HFF-Myc (cell line): Measurements from ENCODE around the gene KRTAP5-8.
"Not testable (repeated sequence)": the region's sequence is repeated elsewhere in the genome, so short reads cannot be mapped to it uniquely, and the experiment has no call there.

ENCODE experiments used
- DNase-seq: peaks from one replicate; pipeline ENCODE4 v3.0.0-alpha.2; 2011; ENCODE audit warnings: low read depth; ENCODE audit errors: extremely low read depth
- H3K4me3 ChIP-seq: replicated peaks from 2 replicates; pipeline ENCODE4 v1.5.1; 2011; ENCODE audit warnings: low read depth, mild to moderate bottlenecking, control low read depth, low read length
- TF ChIP-seq, protein P1 (sequence below): IDR thresholded peaks from 2 replicates; pipeline ENCODE4 v1.5.1; 2012; ENCODE audit warnings: mild to moderate bottlenecking, low read depth, low read length, control low read depth; ENCODE audit errors: missing control alignments

KRTAP5-8 gene

DNA sequence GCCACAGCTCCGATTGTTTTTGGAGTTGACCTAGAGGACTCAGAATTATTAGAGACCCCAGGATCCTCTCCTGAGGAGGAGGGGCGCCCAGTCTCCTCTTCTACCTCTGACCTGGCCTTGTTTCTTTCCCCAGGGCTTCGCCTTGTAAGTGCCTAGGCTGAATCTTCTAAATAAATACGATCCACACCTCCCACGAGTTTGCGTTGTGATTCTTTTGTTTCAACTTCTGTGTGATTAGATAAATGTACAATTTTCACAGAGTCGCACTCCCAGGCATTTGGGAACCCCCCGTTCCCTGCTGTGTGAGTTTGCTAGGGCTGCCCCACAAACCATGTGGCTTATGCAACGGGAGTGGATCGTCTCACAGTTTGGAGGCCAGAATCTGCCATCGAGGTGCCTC is 1.2 kb downstream of the KRTAP5-8 start:
- H3K4me3 ChIP-seq = no peak overlapping the region
- no peak for DNase-seq
- TF ChIP-seq, protein P1, sequence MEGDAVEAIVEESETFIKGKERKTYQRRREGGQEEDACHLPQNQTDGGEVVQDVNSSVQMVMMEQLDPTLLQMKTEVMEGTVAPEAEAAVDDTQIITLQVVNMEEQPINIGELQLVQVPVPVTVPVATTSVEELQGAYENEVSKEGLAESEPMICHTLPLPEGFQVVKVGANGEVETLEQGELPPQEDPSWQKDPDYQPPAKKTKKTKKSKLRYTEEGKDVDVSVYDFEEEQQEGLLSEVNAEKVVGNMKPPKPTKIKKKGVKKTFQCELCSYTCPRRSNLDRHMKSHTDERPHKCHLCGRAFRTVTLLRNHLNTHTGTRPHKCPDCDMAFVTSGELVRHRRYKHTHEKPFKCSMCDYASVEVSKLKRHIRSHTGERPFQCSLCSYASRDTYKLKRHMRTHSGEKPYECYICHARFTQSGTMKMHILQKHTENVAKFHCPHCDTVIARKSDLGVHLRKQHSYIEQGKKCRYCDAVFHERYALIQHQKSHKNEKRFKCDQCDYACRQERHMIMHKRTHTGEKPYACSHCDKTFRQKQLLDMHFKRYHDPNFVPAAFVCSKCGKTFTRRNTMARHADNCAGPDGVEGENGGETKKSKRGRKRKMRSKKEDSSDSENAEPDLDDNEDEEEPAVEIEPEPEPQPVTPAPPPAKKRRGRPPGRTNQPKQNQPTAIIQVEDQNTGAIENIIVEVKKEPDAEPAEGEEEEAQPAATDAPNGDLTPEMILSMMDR = no peak

DNA sequence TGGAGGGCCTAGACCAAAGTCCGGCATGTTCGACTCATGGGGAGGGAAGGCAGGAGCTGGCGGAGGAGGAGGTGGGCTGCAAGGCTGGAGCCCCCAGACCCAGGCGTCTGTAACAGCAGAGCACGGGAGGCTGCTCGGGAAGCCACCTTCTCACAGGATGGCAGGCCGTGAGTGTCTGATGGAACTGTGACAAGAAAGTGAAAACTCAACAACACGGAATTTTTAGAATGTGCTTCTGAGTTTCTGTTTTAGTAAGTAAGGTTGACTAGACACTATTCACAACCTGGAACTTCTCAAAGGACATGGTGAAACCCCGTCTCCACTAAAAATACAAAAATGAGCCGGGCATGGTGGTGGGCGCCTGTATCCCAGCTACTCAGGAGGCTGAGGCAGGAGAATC is 2.1 kb downstream of the KRTAP5-8 start:
- not testable (repeated sequence) for DNase-seq, H3K4me3 ChIP-seq

DNA sequence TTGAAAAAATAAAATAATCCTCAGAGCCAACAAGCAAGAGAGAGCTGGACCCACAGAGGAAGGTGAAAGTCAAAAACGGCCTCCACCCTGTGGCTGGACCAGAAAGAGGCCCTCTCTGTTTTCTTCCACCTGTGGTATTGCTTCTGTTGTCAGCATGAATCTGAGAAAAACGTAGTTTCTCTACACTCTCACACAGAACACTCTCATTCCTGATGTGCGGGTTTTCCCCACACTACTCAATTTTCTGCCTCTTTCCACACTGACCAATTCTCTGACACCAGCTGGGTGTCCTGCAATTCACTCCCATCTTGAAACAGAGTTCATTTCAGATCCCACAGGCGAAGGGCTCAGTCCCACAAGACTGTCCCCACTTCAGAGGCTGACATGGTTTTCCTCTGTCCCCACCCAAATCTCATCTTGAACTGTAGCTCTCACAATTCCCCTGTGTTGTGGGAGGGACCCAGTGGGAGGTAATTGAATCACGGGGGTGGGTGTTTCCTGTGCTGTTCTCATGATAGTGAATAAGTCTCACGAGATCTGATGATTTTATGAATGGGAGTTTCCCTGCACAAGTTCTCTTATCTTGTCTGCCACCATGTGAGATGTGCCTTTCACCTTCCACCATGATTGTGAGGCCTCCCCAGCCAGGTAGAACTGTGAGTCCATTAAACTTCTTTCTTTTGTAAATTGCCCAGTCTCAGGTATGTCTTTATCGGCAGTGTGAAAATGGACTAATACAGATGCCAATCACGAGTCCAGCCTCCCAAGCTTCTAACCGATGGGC is 2.9 kb downstream of the KRTAP5-8 start:
- DNase-seq, H3K4me3 ChIP-seq: not testable (repeated sequence)

DNA sequence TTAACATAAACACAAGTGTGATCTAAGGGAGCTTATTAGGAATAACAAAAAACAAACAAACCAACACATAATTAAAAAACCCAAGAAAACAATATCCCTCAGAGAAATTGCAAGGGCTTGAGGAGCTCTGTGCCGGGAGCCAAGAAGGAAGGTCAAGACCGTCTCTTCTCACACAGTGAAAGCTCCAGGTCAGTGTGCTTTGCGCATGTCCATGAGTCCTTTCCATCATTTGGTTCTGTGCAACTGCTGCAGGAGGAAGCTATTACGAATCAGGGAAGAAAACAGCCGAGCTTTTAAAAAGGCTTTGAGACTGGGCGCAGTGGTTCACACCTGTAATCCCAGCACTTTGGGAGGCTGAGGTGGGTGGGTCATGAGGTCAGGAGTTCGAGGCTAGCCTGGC is 4.6 kb downstream of the KRTAP5-8 start:
- H3K4me3 ChIP-seq = no peak overlapping the region
- TF ChIP-seq, protein P1 = no peak
- DNase-seq = no peak

DNA sequence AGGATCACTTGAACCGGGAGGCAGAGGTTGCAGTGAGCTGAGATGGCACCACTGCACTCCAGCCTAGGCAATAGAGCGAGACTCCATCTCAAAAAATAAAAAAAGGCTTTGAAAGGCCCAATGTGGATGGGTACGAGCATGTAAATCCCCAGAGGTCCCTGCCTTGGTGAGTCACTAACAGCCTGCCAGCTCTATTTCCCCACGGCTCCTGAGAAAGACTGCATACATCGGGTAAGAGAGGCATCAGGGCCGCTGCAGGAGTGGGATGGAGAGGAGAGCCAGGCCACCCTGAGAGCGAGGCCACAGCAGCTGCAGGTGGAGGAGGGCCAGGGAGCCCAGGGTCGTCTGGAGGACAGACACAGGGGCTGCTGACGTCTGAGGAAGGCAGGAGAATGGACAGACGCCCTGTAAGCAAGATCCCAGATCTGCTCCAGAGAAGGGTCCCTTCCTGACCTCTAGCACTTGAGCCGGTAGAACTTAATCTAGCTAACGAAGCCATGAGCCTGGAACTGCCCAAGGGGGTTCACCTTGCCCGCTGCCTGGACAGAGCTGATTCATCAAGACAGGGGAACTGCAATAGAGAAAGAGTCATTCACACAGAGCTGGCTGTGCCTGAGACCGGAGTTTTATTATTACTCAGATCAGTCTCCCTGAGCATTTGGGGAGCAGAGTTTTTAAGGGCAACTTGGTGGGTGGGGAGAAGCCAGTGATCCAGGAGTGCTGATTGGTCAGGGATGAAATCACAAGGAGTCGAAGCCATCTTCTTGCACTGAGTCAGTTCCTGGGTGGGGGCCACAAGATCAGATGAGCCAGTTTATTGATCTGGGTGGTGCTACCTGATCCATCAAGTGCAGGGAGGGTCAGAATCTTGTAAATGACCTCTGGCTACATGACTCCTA is 5.3 kb downstream of the KRTAP5-8 start:
- H3K4me3 ChIP-seq = no peak overlapping the region
- DNase-seq = no peak

DNA sequence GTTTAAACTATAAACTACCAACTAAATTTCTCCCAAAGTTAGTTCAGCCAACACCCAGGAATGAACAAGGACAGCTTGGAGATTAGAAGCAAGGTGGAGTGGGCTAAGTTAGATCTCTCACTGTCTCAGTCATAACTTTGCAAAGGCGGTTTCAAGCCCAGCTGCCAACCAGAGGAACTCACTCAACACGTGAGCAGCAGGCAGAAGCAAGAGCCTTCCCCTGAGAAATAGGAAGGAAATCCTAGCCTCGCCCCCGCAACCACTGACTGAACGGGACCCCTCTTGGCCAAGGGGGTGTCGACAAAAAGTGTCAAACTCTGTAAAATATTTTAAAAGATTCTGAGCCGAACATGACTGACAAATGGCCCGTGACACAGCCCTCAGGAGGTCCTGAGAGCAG is 6.0 kb downstream of the KRTAP5-8 start:
- no peak for DNase-seq
- TF ChIP-seq, protein P1 = no peak

More for the DNA sequence above, 5.3 kb downstream of the KRTAP5-8 start:
- TF ChIP-seq, protein P1 = no peak

DNA sequence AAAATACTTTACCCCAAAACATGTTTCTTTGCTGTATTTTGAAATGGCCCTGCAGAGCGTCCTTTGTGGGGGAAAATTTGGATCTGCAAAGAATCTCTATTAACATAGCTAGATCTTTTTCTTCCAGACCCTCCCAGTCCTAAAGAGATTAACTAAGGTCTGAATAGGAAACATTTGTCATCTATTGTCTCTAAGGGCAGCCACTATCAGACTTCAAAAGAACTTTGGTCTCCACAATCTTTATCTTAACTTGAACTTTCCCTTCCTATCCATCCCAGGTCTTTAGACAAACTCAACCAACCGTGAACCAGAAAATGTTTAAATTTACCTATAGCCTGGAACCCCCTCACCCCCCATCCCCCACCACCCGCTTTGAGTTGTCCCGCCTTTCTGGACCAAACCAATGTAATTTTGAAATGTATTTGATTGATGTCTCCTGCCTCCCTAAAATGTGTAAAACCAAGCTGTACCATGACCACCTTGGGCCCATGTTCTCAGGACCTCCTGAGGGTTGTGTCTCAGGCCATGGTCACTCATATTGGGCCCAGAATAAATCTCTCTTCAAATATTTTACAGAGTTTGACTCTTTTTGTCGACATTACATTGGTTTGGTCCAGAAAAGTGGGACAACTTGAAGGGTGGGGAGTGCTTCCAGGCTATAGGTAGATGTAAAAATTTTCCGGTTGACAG is 6.8 kb downstream of the KRTAP5-8 start:
- no peak overlapping the region for H3K4me3 ChIP-seq
- DNase-seq = no peak
- TF ChIP-seq, protein P1 = no peak

More for the DNA sequence above, 6.0 kb downstream of the KRTAP5-8 start:
- no peak overlapping the region for H3K4me3 ChIP-seq
